Calu3 (cell line): ENCODE data around the gene HSPA8. TPM values are rescaled to one million over a fixed set of nuclear protein-coding genes. Genes with fewer than 3 reads are reported as not detected.

ENCODE experiments used
- BruUV-seq: library from RNA; stranded (reverse); fragments of 400-500 nt; replicated peaks from 2 replicates; lab custom pipeline; 2021; lab: Mats Ljungman, UMichigan
- CTCF ChIA-PET: fragments of 300-600 bp; sonication (Branson Sonifier 250); formaldehyde crosslinking; loops from one replicate; lab custom pipeline; 2022; ENCODE audit warnings: antibody characterized with exemption; lab: Charles Lee
- DNase-seq: peaks from one replicate; pipeline ENCODE4 v3.0.0; 2022
- H3K27ac Mint-ChIP-seq: one replicate; pipeline ENCODE4 v1.8.0; 2022; ENCODE audit warnings: mixed read lengths; ENCODE audit not compliant: unreplicated experiment
- H3K27me3 Mint-ChIP-seq: one replicate; pipeline ENCODE4 v1.8.0; 2022; ENCODE audit warnings: mixed read lengths; ENCODE audit not compliant: unreplicated experiment
- H3K36me3 Mint-ChIP-seq: one replicate; pipeline ENCODE4 v1.8.0; 2022; ENCODE audit warnings: mild to moderate bottlenecking, moderate library complexity, mixed read lengths; ENCODE audit not compliant: insufficient read depth, unreplicated experiment
- H3K4me1 Mint-ChIP-seq: one replicate; pipeline ENCODE4 v1.8.0; 2022; ENCODE audit warnings: mild to moderate bottlenecking, low read depth, mixed read lengths; ENCODE audit not compliant: unreplicated experiment
- H3K4me3 Mint-ChIP-seq: one replicate; pipeline ENCODE4 v1.8.0; 2022; ENCODE audit warnings: mild to moderate bottlenecking, low read depth, moderate library complexity, mixed read lengths; ENCODE audit not compliant: unreplicated experiment
- H3K9me3 Mint-ChIP-seq: one replicate; pipeline ENCODE4 v1.8.0; 2022; ENCODE audit warnings: low read depth, mixed read lengths; ENCODE audit not compliant: unreplicated experiment
- intact Hi-C: fragments of 100-400 bp; cut with micrococcal nuclease; formaldehyde crosslinking; loops from one replicate; pipeline ENCODE4 v1.10.0; 2022; ENCODE audit not compliant: unreplicated experiment
- total RNA-seq: library from RNA; stranded (reverse); gene quantifications from 2 replicates; pipeline ENCODE4 v1.2.3, GENCODE V29; 2022
- TF ChIP-seq, protein P1 (sequence below): fragments of 200-600 bp; IDR thresholded peaks from one replicate; pipeline ENCODE4 v1.8.0; 2022; ENCODE audit warnings: antibody characterized with exemption; ENCODE audit not compliant: unreplicated experiment

The HSPA8 gene
- total RNA-seq, 1 experiment from 2014 or later, result 1,624 TPM

DNA sequence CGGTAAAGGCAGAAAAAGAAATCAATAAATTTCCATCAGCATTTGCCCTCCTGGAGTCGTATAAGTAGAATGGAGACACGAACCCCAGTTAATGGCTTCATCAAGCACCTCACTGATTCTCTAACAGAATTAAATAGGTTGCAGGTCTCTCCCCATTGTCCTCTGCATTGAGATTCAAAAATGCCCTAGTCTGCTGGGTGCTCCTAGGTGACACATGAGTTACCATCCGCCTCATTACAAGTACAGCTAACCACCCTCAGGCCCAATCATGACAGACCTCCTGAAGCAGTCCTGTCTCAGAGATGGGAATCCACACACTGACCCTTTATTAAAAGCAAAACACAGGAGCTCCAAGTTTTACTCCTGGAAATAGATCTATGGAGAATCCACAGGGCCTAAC, 31.4 kb downstream of the HSPA8 start:
- H3K27ac Mint-ChIP-seq, result no peak overlapping the region
- BruUV-seq, result no TSS peak
- intact Hi-C loops, result no loop called here

DNA sequence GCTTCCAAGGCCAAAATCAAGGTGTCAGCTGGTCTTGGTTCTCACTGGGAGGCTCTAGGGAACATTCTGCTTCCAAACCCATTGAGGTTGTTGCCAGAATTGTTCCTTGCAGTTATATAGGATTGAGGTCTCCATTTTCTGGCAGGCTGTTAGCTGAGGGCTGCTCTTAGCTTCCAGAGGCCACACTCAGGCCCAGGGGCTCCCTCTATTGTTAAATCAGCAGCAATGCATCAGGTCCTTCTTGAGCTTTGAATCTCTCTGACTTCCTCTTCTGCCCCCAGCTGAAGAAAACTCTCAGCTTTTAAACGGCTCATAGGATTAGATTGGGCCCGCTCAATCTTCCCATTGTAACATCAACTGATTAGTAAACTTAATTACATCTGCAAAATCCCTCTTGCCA, 41.0 kb downstream of the HSPA8 start:
- no peak overlapping the region for H3K27ac Mint-ChIP-seq
- TF ChIP-seq, protein P1, sequence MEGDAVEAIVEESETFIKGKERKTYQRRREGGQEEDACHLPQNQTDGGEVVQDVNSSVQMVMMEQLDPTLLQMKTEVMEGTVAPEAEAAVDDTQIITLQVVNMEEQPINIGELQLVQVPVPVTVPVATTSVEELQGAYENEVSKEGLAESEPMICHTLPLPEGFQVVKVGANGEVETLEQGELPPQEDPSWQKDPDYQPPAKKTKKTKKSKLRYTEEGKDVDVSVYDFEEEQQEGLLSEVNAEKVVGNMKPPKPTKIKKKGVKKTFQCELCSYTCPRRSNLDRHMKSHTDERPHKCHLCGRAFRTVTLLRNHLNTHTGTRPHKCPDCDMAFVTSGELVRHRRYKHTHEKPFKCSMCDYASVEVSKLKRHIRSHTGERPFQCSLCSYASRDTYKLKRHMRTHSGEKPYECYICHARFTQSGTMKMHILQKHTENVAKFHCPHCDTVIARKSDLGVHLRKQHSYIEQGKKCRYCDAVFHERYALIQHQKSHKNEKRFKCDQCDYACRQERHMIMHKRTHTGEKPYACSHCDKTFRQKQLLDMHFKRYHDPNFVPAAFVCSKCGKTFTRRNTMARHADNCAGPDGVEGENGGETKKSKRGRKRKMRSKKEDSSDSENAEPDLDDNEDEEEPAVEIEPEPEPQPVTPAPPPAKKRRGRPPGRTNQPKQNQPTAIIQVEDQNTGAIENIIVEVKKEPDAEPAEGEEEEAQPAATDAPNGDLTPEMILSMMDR, result no peak
- no peak overlapping the region for H3K4me3 Mint-ChIP-seq
- H3K9me3 Mint-ChIP-seq, result no peaks in the 10 kb centered on the region
- H3K4me1 Mint-ChIP-seq, result peaks cover 7% of the 10 kb centered on the region
- no peaks in the 10 kb centered on the region for H3K27me3 Mint-ChIP-seq
- BruUV-seq, result no TSS peak
- intact Hi-C loops, result loop anchor here (1.0 to 5.0 kb wide), 4 partner anchors 139 to 439 kb away; partner anchors contain the start of gene JHY
- H3K36me3 Mint-ChIP-seq, result no peaks in the 10 kb centered on the region
- DNase-seq, result peak; percentile 31
- CTCF ChIA-PET, result interaction anchor here (0.7 to 1.4 kb wide), 10 partner anchors 12 to 1662 kb away, joined by 3 to 15 read pairs (median 4); no protein-coding TSS in a partner anchor

More for the DNA sequence above, 31.4 kb downstream of the HSPA8 start:
- Mint-ChIP-seq H3K4me1 (no peaks in the 10 kb centered on the region), H3K9me3 (no peaks in the 10 kb centered on the region), H3K27me3 (no peaks in the 10 kb centered on the region), H3K4me3 (no peak overlapping the region), H3K36me3 (no peaks in the 10 kb centered on the region)
- no peak for DNase-seq
- TF ChIP-seq, protein P1, result no peak
- CTCF ChIA-PET, result interaction anchor here (0.6 kb wide), 1 partner anchor 24 kb away, joined by 3 read pairs; no protein-coding TSS in a partner anchor

DNA sequence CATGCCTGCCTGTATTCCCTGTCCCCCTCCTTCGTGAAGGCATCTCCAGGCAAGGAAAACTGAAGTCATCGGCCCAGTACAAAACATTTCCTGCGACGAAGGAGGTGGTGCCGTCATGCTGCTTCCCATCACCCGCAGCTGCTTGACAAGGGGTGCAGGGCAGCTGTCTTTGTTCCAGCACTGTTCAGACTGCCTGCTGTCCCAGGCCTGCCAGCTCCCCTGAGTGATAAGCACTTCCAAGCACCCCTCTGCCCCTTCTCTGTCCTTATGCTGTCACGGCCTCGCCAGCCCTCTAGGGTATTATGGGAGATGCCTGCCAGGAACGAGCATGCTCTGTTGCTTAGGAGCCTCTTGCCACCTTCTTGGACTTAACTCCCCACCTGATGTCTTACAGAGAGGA, 43.2 kb downstream of the HSPA8 start:
- peaks cover 6% of the 10 kb centered on the region for H3K4me1 Mint-ChIP-seq
- DNase-seq, result no peak
- TF ChIP-seq, protein P1, result no peak
- no peak overlapping the region for H3K27ac Mint-ChIP-seq
- no peaks in the 10 kb centered on the region for H3K36me3 Mint-ChIP-seq
- no peaks in the 10 kb centered on the region for H3K27me3 Mint-ChIP-seq
- H3K4me3 Mint-ChIP-seq, result no peak overlapping the region
- CTCF ChIA-PET, result no interaction called here
- H3K9me3 Mint-ChIP-seq, result no peaks in the 10 kb centered on the region
- intact Hi-C loops, result no loop called here
- BruUV-seq, result no TSS peak

DNA sequence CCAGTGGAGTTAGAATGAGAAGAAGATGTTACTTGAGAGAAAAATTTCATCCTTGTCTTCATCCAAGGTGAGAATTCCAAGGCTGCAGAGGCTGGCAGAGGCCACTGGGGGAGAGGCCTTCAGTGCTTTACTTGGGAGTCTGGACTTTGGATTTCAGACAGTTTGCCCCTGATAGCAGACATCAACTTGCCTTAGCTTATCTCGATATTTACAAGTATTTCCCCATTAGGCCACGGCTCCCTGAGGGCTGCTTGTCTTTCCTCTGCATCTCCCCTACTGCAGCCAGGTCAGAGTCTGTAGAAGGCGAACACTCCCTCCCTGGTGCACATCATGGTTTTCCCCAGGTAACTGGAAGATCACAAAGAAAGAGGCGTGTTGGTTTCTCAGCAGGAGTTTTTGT, 50.4 kb downstream of the HSPA8 start:
- DNase-seq, result no peak
- Mint-ChIP-seq H3K36me3 (no peaks in the 10 kb centered on the region), H3K4me3 (no peak overlapping the region), H3K27ac (no peak overlapping the region), H3K4me1 (no peaks in the 10 kb centered on the region), H3K27me3 (no peaks in the 10 kb centered on the region), H3K9me3 (no peaks in the 10 kb centered on the region)
- CTCF ChIA-PET, result no interaction called here
- BruUV-seq, result no TSS peak
- intact Hi-C loops, result no loop called here
- TF ChIP-seq, protein P1, result no peak

Other genes with a start within 250 kb of the HSPA8 start
- gene CRTAM, start 223.6 kb downstream of the HSPA8 start, total RNA-seq, result not detected in 2 replicates
- 2.7 and 3.5 TPM in 2 replicates for gene JHY, start 179.4 kb downstream of the HSPA8 start, total RNA-seq
- gene BSX, start 80.3 kb downstream of the HSPA8 start, total RNA-seq, result not detected in 2 replicates
- not detected in 2 replicates for gene CLMP, start 133.1 kb upstream of the HSPA8 start, total RNA-seq